Uterus (tissue), 4 donors: ENCODE results near the gene ADCY3. TPM values are rescaled to one million over a fixed set of nuclear protein-coding genes. Genes with fewer than 3 reads are reported as not detected.

Source experiments
- DNase-seq, 2 donors: peaks; one replicate each; pipeline ENCODE4 v3.0.0-alpha.2; 2019 to 2020
- H3K27ac ChIP-seq, 2 donors: fragments of 200-600 bp; sonication (generic); 1 replicate in 1 of 2; 2 replicates in 1 of 2; pipeline ENCODE4 v1.5.1; 2016 to 2018
- H3K27me3 ChIP-seq, 2 donors: fragments of 200-600 bp; sonication (generic); one replicate each; pipeline ENCODE4 v1.5.1; 2018 to 2019; ENCODE audit warnings: control low read depth in 1 of 2
- H3K36me3 ChIP-seq, 2 donors: fragments of 200-600 bp; sonication (generic); one replicate each; pipeline ENCODE4 v1.5.1; 2019; ENCODE audit warnings: control low read depth in 1 of 2
- H3K4me1 ChIP-seq, 2 donors: fragments of 200-600 bp; sonication (generic); one replicate each; pipeline ENCODE4 v1.5.1; 2018 to 2019; ENCODE audit warnings: control low read depth in 1 of 2
- H3K4me3 ChIP-seq, 2 donors: fragments of 200-600 bp; sonication (generic); 1 replicate in 1 of 2; 2 replicates in 1 of 2; pipeline ENCODE4 v1.5.1; 2018 to 2019; ENCODE audit warnings: mild to moderate bottlenecking in 1 of 2
- H3K9me3 ChIP-seq, 2 donors: fragments of 200-600 bp; sonication (generic); one replicate each; pipeline ENCODE4 v1.5.1; 2019; ENCODE audit warnings: control low read depth in 1 of 2
- CTCF ChIP-seq, 4 experiments: fragments of 200-600 bp in 2 of 4; fragments of 450-650 bp in 2 of 4; sonication (generic) in 2 of 4; IDR thresholded peaks; one replicate each; pipeline ENCODE4 v1.5.1; 2016 to 2019; ENCODE audit warnings: antibody characterized with exemption in 4 of 4, mild to moderate bottlenecking in 2 of 4, moderate library complexity in 1 of 4
- POLR2A ChIP-seq, 2 donors: fragments of 450-650 bp; IDR thresholded peaks; one replicate each; pipeline ENCODE4 v1.6.1; 2016; ENCODE audit warnings: antibody characterized with exemption in 2 of 2, mild to moderate bottlenecking in 1 of 2, moderate library complexity in 1 of 2
- intact Hi-C: fragments of 100-400 bp; cut with DNase I; formaldehyde crosslinking; loops from one replicate; pipeline ENCODE4 v1.15.1; 2023; ENCODE audit warnings: low total_unique reads
- total RNA-seq, 4 donors: library from RNA; depleted of rRNA in 3 of 4; stranded (reverse); fragments of >200 nt in 3 of 4; gene quantifications; one replicate each; pipeline versions ENCODE4 v1.1.0 to v1.2.4, GENCODE V29; 2014 to 2023
- donor health status: DM: yes; HTN: yes; CAD: no.

ADCY3 gene
- total RNA-seq, 4 donors from 2014 or later, result 37.9 to 104 (median 51.7) TPM

DNA sequence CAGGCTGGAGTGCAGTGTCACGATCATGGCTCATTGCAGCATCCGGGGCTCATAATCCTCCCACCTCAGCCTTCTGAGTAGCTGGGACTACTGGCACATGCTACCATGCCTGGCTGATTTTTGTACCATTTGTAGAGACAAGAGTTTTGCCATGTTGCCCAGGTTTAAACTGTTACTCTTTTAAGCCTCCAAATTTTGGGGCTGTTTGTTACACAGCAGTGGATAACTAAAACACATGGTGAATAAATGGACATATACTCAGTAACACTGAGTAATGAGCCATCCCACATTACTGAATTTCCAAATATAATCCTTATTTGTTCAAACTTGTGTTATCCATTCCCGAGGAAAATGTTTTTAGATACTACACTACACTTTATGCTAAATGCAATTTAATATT is 9.8 kb downstream of the ADCY3 start:
- Histone ChIP-seq H3K4me1 (peaks cover 0 to 4% of the 10 kb centered on the region in 2 donors), H3K27me3 (no peaks in the 10 kb centered on the region), H3K27ac (no peak overlapping the region), H3K9me3 (no peaks in the 10 kb centered on the region), H3K4me3 (no peak overlapping the region), H3K36me3 (no peaks in the 10 kb centered on the region)
- intact Hi-C loops, result no loop called here
- no peak for DNase-seq
- TF ChIP-seq POLR2A (IDR thresholded peaks at IDR 0.05) (no peak), CTCF (IDR thresholded peaks at IDR 0.05) (no peak)

DNA sequence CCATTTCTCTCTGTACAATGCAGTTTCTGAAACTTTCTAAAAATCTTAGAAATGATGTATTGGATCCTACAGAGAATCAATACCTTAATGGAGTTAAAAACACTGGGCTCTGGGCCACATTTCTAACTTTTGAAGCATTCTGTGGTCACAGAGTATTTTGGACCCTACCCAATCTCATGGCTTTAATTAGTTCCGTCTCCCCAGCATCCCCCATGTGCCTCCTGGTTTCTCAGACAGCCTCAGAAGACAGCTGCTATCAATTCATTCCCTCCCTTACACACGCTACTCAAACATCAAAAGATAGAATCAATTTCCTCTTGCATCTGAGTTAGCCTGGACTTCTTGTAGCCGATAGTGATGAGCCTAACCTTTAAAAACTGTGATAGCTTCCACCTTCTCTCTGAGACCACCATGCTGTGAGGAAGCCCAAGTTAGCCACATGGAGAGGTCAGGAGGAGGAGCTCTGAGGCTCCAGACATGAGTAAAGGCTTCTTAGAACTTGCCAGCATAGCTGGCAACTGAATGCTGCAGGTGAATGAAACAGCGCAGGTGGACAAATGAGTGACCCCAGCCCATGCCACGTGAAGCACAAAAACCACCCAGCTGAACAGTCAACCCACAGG is 10.4 kb downstream of the ADCY3 start:
- H3K9me3 ChIP-seq, result no peaks in the 10 kb centered on the region
- no peak overlapping the region for H3K4me3 ChIP-seq
- no peak for DNase-seq
- H3K36me3 ChIP-seq, result no peaks in the 10 kb centered on the region
- intact Hi-C loops, result no loop called here
- H3K27me3 ChIP-seq, result no peaks in the 10 kb centered on the region
- peaks cover 0 to 4% of the 10 kb centered on the region in 2 donors for H3K4me1 ChIP-seq
- TF ChIP-seq POLR2A (IDR thresholded peaks at IDR 0.05), result no peak
- no peak for TF ChIP-seq CTCF (IDR thresholded peaks at IDR 0.05)
- no peak overlapping the region for H3K27ac ChIP-seq

GRCh38 chr2:24908461-24908901 is 11.6 kb downstream of the ADCY3 start:
- no peak overlapping the region for H3K27ac ChIP-seq
- intact Hi-C loops, result no loop called here

DNA sequence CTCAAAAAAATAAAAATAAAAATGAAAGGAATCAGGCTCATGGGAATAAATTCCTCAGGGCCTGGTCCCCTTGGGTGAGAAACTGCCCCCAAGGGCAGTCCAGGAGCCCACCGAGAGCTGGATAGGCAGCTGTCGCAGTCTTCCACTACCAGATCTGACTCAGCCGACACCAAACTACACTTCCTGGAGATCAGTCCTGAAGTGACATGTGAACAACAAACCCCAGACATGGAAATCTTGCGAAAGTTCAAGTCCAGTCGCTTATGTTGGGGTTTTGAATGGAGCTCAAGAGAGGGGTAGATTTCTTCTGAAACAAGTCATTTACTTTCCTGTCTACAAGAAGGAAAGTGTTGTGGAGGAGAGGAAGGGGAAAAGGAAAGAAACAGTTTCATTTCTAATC is 12.9 kb downstream of the ADCY3 start:
- Histone ChIP-seq H3K36me3 (no peaks in the 10 kb centered on the region), H3K27ac (no peak overlapping the region), H3K4me3 (no peak overlapping the region), H3K9me3 (no peaks in the 10 kb centered on the region), H3K27me3 (no peaks in the 10 kb centered on the region), H3K4me1 (no peaks in the 10 kb centered on the region)
- intact Hi-C loops, result no loop called here
- TF ChIP-seq POLR2A (IDR thresholded peaks at IDR 0.05) (no peak), CTCF (IDR thresholded peaks at IDR 0.05) (no peak)
- no peak for DNase-seq

More at GRCh38 chr2:24908461-24908901, 11.6 kb downstream of the ADCY3 start:
- no peak for TF ChIP-seq POLR2A (IDR thresholded peaks at IDR 0.05)
- TF ChIP-seq CTCF (IDR thresholded peaks at IDR 0.05), result no peak
- H3K9me3 ChIP-seq, result no peaks in the 10 kb centered on the region
- DNase-seq, result no peak
- H3K36me3 ChIP-seq, result no peaks in the 10 kb centered on the region
- H3K4me1 ChIP-seq, result peaks cover 0 to under 1% of the 10 kb centered on the region in 2 donors
- H3K27me3 ChIP-seq, result no peaks in the 10 kb centered on the region
- no peak overlapping the region for H3K4me3 ChIP-seq

DNA sequence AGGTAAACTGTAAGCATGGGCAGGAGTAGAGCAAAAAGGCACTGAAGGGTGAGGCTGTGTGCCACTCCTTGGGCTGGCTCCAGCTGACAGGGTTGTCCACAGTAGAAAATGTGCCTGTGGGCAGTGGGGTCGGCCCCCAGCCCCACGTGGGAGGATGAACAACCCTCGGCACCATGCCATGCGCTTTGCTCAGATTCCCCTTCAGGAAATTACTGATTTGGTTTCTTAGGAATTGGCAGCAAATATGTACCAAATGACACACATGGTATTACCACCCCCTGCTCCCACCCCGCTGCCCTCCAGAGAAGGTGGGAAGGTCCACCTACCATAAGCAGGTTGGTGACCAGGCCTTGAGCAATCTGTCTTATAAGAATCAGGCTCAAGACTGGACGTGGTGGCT is 13.6 kb downstream of the ADCY3 start:
- no peak overlapping the region for H3K27ac ChIP-seq
- intact Hi-C loops, result no loop called here
- H3K9me3 ChIP-seq, result no peaks in the 10 kb centered on the region
- no peak overlapping the region for H3K4me3 ChIP-seq
- DNase-seq, result no peak
- H3K27me3 ChIP-seq, result no peaks in the 10 kb centered on the region
- TF ChIP-seq CTCF (IDR thresholded peaks at IDR 0.05) (no peak), POLR2A (IDR thresholded peaks at IDR 0.05) (no peak)
- no peaks in the 10 kb centered on the region for H3K36me3 ChIP-seq
- no peaks in the 10 kb centered on the region for H3K4me1 ChIP-seq
